Stimulated activated naive CD8-positive, alpha-beta T cell treated with anti-CD3 and anti-CD28 coated beads, Interleukin-15, Interleukin-2, amounts not matched to agents 100 U/mL and 50 U/mL, for 24 hours (primary cell): ENCODE measurements around the gene PLEKHD1.

Experiments
- ATAC-seq: fragments of 150-1000 bp; cut with Tn5 transposase; one replicate; pipeline ENCODE4 v1.10.0; 2021
- DNase-seq: peaks from one replicate; pipeline ENCODE4 v3.0.0; 2021

Gene PLEKHD1

DNA sequence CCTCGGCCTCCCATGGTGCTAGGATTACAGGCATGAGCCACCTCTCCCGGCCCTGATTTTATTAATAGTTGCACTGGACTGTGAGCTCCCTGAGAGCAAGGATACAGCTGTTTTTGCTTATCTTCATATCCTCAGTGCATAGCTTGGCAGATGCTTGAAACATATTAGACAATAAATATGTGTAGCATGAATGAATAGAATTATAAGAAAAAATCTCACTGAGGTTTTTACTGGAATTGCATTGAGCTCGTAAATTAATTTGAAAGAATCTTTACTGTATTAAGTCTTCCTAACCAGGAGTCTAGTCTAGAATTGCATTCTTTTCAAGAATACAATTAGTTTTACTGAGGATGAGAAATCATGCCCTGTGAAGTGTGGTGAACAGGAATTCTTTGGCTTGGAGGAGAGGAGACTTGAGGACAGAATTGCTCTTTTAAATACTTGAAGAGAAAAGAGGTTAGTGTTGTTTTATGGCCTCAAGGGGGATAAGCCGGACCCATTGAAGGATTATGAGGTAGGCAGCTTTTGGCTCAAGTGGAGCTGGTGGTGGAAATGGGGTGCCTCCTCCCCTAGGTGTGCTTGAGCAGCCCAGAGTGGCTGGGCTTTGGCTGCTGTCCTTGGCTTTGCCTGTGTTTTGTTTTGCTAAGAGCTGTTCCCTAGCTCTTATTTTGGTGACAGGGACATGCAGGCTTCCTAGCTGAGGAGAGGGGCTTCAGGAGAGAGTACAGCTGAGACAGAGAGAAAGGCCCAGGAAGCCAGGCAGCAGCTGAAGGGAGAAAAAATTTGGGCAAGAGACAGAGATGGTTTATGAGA lies 34.0 kb downstream of the PLEKHD1 start:
- no peak for ATAC-seq
- DNase-seq: no peak

DNA sequence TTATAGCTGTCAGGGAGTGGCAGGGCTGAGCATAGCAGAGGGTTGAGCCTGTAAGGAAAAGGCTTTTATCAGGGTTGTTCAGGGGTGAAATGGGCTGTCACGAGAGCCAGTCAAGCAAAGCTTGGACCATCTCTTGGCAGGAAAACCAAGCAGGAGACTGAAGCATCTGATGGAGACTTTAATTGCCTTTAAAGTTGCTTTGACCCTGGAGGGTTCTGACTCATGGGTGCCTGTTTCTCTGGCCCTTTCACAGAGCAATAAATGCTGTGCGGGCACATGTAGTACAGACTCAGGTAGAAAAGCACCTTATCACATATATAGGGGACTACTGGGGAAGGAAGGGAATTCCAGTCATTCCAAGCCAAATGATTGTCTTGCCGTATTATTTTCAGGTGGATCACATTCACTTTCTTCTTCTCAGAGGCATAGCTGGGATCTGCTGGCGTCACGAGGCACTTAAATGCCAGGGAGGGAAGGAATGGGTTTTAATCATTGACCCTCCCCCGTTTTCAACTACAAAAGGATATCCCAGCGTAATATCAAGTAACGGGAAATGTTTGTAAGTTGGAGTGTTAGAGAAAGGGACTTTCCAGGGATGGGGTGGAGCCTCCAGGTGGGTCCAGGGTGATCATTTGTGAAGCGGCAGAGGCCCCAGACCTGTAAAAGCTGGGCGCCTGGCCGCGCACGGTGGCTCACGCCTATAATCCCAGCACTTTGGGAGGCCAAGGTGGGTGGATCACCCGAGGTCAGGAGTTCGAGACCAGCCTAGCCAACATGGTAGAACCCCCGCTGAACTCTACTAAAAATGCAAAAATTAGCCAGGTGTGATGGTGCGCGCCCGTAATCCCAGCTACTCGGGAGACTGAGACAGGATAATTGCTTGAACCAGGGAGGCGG lies 34.9 kb downstream of the PLEKHD1 start:
- DNase-seq: no peak
- ATAC-seq: no peak

DNA sequence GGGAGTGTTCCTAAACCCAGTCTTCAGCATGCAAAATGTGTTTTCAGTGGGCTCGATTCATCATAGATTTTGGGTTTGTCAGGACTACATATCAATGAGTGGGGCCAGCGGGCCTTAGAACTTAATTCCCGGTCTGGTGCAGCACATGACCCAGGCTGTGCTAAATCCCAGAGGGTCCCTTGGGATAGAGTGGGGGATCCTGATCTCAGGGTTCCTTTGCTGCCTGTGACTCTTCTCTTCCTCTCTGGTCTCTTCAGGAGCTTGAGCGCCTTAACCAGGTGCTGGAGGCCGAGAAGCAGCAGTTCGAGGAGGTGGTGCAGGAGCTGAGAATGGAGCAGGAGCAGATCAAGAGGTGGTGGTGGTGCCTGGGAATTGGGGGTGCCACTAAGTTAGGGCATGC lies 37.5 kb downstream of the PLEKHD1 start:
- ATAC-seq (no peak), DNase-seq (no peak)

DNA sequence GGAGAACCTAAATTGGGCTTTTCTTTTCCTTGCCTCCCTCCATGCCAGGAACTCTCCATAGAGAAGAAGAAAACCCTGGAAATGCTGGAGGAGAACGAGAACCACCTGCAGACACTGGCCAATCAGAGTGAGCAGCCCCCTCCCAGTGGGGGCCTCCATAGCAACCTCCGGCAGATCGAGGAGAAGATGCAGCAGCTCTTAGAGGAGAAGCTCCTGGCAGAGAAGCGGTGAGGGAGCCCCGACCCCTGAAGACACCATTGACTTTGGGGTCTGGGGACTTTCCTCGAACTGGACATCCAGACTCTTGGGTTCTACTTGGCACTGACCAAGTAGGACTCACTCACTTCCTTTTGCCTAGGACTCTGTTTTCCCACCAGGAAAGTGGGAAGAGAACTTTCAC lies 41.4 kb downstream of the PLEKHD1 start:
- DNase-seq: no peak
- no peak for ATAC-seq

DNA sequence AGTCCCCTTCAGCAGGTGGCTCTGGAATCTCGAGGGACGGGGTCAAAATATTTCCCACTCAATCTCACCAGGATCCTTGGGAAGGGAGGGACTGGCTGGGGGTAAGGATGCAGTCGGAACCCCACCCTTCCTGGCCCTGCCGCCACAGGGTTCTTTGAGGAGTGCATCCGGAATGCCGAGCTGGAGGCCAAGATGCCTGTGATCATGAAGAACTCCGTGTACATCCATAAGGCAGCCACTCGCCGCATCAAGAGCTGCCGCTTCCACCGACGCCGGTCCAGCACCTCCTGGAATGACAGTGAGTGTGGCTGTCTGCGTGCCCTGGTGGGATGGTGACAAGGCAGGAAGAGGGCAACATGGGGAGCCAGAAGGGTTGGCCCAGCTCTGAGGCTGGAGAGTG lies 43.1 kb downstream of the PLEKHD1 start:
- DNase-seq: no peak
- no peak for ATAC-seq

DNA sequence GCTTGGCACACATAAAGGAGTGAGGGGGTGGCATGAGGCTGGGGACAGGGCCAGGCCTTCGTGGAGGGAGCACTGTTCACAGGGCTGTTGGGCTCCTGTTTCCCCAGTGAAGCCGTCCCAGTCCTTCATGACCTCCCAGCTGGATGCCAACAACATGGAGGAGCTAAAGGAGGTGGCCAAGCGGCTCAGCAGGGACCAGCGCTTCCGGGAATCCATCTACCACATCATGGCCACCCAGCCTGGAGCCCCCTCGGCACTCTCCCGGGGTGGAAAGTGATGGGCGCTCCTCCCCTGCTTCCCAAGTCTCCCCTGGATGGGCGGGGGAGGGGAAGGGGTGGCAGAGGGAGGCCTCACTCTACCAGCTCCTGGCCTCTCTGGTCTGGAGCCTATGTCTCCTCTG lies 43.6 kb downstream of the PLEKHD1 start:
- peak; percentile 12 for ATAC-seq
- no peak for DNase-seq

DNA sequence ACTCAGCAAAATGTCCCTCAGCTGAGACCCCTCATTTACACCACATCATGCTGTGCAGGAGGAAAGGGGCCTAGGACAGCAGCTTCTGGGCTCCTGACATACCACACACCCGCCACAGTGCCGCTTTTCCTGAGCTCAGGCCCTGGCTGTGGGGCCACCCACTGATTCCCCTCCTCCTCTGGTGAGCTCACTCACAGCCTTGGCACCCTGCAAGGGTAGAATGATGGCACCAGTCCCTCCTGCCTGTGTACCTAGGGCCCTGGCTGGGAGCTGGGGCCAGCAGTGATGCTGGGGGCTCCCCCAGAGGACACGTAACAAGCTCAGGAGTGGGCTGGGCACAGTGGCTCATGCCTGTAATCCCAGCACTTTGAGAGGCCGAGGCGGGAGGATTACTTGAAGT lies 44.4 kb downstream of the PLEKHD1 start:
- DNase-seq: no peak

DNA sequence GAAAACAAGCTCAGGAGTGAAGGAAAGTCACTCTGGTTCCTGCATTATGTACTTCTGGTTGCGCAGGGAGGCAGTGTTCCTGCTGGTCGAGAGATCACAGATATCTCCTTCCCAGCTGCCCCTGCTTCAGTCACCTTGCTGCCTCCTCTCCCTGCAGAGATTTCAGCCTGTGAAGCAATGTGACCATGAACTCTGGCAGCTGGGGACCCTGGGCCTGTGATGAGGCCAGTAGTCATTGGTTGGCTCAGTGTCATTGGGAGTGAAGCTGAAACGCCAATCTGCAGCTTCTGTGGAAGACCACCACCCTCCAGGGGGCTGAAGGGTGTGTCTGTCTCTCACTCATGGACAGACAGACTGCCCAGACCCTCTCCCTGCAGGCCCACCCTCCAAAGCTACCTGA lies 45.0 kb downstream of the PLEKHD1 start:
- DNase-seq (no peak), ATAC-seq (no peak)

More for the DNA sequence above, 44.4 kb downstream of the PLEKHD1 start:
- ATAC-seq: no peak

DNA sequence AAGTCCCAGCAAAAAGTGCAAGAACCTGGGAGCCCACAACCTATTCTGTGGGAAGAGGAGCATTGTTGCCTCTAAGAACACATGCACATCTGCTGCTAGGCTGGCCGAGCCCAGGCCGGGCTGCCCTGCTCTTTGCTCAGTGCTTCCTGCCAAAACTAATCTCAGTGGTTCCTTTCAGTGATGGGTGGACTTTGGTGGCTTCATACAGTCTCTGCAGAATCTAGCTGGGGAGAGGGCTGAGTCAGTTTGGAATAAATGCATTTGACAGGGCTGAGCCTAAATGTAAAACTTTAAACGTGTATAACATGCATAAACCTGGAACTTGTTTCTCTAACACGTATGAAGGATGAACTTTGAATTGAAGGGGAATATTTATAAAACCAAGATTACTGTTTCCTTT lies 45.6 kb downstream of the PLEKHD1 start:
- DNase-seq (no peak), ATAC-seq (no peak)

DNA sequence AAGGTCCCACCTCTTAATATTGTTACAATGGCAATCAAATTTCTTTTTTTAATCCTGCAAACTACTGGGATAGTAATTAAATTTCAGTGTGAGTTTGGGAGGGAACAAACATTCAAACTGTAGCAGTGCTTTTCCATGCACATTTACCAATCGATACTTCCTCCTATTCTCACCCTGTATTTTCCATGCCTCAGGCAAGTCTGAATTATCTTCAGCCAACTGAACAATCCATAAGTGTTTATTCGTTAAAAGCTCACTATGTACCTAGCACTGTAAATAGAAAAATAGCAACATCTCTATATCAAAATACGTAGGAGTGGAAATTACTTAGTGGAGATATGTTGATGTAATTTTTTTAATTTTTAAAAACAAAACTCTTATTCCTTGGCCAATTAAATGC lies 46.6 kb downstream of the PLEKHD1 start:
- DNase-seq (no peak), ATAC-seq (no peak)

DNA sequence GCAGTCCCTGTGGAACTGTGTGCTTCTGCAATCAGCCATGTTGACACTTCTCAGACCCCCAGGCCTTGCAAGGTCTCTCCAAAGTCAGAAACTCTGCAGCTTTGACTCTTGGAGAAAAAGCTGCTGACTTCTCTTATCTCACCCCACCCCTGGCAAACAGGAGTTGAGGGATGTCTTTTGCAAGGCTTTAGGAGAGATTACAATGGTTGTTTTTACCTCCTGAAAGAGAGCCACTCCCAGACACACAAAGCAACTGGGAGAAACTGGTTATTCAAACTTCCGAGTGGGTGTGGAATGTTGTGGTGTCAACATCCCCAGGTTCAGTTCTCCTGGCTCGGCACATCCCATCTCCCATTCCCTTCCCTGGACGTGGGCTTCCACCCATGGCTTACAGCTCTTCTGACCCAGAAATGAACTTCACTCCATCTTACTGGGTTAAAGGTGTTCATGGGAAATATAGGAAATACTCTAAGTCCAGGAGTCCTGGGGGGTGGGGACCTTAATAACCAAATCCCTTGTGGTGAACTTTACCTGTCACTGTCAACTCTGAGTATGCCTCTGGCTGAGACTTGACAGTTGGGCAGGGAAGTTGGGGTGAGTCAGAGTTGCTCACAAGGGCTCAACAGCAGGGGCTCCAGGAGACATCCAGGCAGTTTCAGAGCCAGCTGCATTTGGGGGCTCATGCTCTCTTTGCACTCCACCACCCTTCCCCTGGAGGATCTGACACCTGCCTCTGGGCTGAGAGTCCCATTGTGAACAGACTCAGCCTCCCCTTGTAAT lies 48.2 kb downstream of the PLEKHD1 start:
- DNase-seq (no peak), ATAC-seq (no peak)

DNA sequence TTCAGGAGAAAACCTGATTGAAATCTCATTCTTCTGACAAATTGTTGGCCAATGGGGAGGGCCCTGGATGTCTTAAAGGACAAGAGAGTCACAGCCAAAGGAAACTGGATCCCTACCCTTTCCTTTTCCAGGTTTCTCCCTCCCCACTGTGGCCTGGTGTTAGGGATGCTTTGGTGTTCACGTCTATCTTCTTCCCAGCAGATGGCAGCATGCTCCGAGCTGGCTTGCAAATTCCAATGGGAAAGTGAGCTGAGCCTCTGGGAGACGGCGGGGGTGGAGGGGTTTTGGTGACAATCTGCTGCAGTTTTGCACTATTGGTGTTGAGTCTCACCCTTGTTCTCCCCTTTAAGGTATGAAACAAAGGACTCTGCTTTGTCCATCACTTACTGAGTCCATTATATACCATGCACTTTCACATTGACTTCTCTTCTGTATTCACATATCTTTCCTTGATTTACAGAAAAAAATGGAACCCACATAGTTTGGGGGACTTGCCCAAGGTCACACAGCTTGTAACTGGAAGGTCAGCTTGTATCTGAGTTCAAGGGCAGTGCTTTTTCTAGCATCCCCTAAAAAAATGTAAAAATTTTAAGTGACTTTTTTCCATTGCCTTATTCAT lies 50.8 kb downstream of the PLEKHD1 start:
- ATAC-seq: no peak
- no peak for DNase-seq

DNA sequence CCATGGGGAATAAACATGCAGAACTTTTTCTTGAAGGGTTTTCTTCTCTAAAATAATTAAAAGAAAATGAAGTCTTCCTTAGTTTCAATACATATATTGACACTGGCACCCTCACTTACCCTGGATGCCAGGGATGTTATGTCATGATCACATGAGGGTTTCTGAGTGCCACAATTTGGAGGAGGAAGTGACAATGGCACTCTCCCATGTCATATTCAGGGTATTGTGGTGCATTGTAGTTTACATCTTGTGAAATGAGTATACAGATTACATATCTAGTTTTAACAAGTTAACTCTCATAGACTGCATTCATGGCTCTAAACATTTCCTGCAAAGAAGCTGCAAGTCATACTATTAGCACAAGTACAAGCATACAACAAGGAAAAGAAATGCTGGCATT lies 52.4 kb downstream of the PLEKHD1 start:
- DNase-seq (no peak), ATAC-seq (no peak)

DNA sequence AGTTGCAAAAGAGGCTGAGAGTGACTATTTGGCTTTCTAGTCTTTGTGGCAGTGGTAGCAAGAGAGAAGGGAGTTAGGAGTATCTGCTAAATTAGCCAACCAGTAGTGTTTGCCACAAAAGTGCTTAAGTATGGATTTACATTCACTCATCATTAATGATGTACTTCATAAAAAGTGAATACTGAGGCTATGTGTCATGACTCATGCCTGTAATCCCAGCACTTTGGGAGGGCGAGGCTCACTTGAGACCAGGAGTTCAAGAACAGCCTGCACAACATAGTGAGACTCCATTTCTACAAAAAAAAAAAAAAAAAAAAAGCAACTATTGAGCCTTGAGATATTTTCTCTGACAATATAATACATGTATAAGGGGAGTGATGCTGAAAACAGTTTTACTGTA lies 53.4 kb downstream of the PLEKHD1 start:
- DNase-seq: no peak
- ATAC-seq: no peak

DNA sequence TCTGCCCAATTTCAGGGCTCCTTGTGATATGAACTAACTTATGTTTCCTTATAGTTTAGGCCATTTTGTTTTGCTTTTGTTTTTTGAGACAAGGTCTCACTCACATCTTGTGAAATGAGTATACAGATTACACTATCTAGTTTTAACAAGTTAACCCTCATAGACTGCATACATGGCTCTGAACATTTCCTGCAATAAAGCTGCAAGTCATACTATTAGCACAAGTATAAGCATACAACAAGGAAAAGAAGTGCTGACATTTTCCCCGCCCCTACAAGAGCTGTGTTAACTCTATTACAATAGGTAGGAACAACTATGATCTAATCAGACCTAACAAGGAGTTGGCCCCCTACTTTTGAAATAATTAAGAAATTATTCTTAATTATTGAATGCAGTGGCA lies 54.2 kb downstream of the PLEKHD1 start:
- ATAC-seq (no peak), DNase-seq (no peak)

DNA sequence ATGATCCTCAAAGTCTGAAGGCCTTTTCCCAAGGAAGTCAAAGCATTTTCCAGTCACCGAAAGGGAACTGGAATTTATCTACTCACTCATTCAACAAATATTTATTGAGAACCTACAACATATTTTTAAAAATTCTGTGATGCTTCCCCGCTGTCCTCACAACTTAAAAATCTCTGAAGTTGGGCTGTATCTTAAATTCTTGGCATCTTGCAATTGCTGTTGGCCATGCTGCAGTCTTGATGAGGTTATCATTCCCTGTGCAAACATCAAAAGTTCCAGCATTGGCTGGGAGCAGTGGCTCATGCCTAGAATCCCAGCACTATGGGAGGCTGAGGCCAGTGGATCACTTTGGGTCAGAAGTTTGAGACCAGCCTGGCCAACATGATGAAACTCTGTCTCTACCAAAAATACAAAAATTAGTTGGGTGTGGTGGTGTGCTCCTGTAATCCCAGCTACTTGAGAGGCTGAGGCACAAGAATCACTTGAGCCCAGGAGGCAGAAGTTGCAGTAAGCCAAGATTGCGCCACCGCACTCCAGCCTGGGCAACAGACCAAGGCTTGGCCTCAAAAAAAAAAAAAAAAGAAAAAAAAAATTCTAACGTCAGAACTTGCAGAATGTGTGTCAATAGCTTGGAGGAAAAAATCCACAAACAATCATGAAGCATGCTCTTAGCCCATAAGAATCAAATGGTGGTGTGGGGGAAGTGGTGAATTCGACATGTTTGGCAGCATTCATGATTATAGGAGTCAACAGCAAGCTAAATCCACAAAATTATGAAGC lies 55.3 kb downstream of the PLEKHD1 start:
- ATAC-seq (no peak), DNase-seq (no peak)

DNA sequence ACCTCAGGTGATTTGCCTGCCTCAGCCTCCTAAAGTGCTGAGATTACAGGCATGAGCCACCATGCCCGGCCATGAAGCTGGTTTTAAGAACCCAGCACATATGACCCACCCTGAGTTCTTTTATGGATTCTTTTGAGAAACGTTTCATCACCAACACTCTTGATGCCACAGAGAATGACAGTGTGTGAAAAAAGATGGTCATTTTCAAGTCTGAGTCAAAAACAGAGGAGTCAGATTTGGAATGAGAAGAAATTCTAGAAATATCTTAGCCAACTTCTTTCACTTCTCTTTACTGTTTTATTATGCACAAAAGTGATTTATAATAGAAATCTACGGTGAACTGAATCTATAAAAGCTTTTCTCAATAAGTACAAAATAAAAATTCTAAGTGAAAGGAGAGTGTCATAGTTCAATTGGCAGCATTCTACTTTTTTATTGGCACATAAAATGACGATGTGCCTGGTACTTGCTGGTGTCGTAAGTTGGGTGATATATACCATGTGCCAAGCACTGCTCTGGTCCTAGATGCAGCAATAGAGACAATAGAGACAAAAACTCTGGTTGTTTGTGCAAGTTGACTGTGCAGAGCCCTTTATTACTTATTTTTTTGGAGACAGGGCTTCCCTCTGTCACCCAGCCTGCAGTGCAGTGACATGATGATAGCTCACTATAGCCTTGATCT lies 56.3 kb downstream of the PLEKHD1 start:
- ATAC-seq (no peak), DNase-seq (no peak)

DNA sequence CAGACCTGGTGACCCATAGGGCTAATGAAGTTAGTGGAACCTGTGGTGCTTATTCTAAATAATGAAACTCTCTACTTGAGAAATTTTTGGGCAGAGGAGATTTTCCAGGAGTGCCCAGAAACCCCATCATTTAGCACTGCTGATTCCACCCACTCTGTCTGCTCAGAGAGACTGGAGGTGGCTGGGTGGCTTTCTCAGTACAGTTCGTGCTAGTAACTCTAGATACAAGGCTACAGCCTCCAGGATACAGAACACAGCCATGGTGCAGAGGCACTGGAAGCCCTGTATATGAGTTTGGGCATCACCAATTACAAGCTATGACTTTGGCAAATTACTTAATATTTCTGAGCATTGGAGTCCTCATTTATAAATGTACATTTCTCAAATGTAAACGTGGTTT lies 57.8 kb downstream of the PLEKHD1 start:
- no peak for DNase-seq
- ATAC-seq: no peak

DNA sequence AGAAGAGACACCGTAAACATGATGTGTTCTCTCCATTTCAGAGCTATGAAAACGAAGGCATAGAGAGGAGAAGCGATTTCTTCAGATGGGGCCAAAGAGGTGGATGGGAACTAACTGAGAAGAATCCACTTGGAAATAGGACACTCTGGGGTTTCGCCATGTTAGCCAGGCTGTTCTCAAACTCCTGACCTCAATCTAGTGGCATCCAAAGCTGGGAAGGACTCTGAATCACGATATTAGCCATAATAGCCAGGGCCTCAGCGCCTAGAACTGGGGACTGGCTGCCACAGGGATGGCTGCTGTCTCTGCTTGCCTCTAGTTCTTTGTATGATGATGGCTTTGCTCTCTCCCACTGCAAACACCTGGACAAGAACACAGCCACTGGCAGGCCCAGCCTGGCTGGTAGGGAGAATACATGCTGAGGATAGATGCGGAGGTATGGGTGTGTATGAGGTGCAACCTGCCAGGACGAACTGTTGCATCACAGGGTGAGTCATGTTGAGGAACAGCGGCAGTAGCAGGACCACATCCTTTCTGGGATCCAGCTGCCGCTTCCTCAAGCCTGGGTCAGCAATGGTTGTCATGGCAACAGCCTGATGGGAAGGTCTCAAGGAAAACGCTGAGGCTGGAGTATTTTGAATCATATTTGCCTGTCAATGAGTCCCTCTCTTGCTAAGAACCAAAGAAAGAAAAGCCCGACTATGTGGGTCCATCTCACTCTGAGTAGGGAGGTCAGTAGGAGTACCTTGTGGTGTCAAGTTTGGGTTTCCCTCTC lies 59.0 kb downstream of the PLEKHD1 start:
- ATAC-seq: peak; percentile 70

More for the DNA sequence above, 59.0 kb downstream of the PLEKHD1 start:
- DNase-seq: peak; percentile 37
